HL-60 (cell line): Measurements from ENCODE around the gene PPP1R37.

Experiments
- CTCF ChIP-seq: IDR thresholded peaks from one replicate; pipeline ENCODE4 v1.5.1; 2011; ENCODE audit warnings: low read length, control low read depth, inconsistent platforms; ENCODE audit not compliant: insufficient read depth
- GABPA ChIP-seq: IDR thresholded peaks from 2 replicates; pipeline ENCODE4 v1.6.1; 2012; ENCODE audit warnings: low read depth
- POLR2AphosphoS5 ChIP-seq: IDR thresholded peaks from 2 replicates; pipeline ENCODE4 v1.6.1; 2012; ENCODE audit warnings: low read depth
- REST ChIP-seq: IDR thresholded peaks from 2 replicates; pipeline ENCODE4 v1.6.1; 2012; ENCODE audit warnings: low read depth; ENCODE audit not compliant: insufficient replicate concordance

GRCh38 chr19:45149129-45149528, 56.1 kb downstream of the PPP1R37 start:
- TF ChIP-seq CTCF (no peak), POLR2AphosphoS5 (no peak), REST (no peak), GABPA (no peak)
